Liver (tissue), 9 donors: ENCODE data around the gene SOCS3. TPM values are rescaled to one million over a fixed set of nuclear protein-coding genes. Genes with fewer than 3 reads are reported as not detected.

Experiments used
- DNase-seq: peaks from one replicate; pipeline ENCODE4 v3.0.0-alpha.2; 2017; ENCODE audit warnings: low spot score
- H3K27ac ChIP-seq, 2 donors: one replicate each; pipeline ENCODE4 v1.7.0; 2013; ENCODE audit warnings: inconsistent platforms in 2 of 2, low read length in 2 of 2, control low read depth in 1 of 2, low read depth in 1 of 2, mild to moderate bottlenecking in 1 of 2
- H3K27me3 ChIP-seq, 4 donors: one replicate each; pipeline versions ENCODE4 v1.6.1 to v1.7.0; 2013; ENCODE audit warnings: low read length in 3 of 4, inconsistent platforms in 1 of 4, mild to moderate bottlenecking in 1 of 4, moderate library complexity in 1 of 4; ENCODE audit not compliant: control insufficient read depth in 4 of 4, insufficient read depth in 4 of 4
- H3K36me3 ChIP-seq, 4 donors: one replicate each; pipeline versions ENCODE4 v1.6.1 to v1.7.0; 2013; ENCODE audit warnings: low read length in 3 of 4, mild to moderate bottlenecking in 3 of 4, low read depth in 1 of 4, moderate library complexity in 1 of 4; ENCODE audit not compliant: control insufficient read depth in 4 of 4, insufficient read depth in 3 of 4
- H3K4me1 ChIP-seq, 4 donors: one replicate each; pipeline versions ENCODE4 v1.6.1 to v1.7.0; 2013; ENCODE audit warnings: low read length in 3 of 4, mild to moderate bottlenecking in 3 of 4, moderate library complexity in 1 of 4; ENCODE audit not compliant: control insufficient read depth in 4 of 4, insufficient read depth in 4 of 4
- H3K4me3 ChIP-seq, 3 donors: one replicate each; pipeline versions ENCODE4 v1.6.1 to v1.7.0; 2013; ENCODE audit warnings: low read length in 3 of 3, control low read depth in 1 of 3, low read depth in 1 of 3, mild to moderate bottlenecking in 1 of 3
- H3K9ac ChIP-seq, 2 donors: one replicate each; pipeline ENCODE4 v1.7.0; 2013; ENCODE audit warnings: low read length in 2 of 2, mild to moderate bottlenecking in 2 of 2, moderate library complexity in 2 of 2, control low read depth in 1 of 2, low read depth in 1 of 2
- H3K9me3 ChIP-seq, 4 donors: one replicate each; pipeline versions ENCODE4 v1.6.1 to v1.7.0; 2013; ENCODE audit warnings: low read length in 3 of 4; ENCODE audit not compliant: control insufficient read depth in 4 of 4
- ATF3 ChIP-seq: IDR thresholded peaks from 2 replicates; pipeline ENCODE4 v1.6.1; 2016; ENCODE audit warnings: antibody characterized with exemption
- EGR1 ChIP-seq, 2 donors: IDR thresholded peaks; 2 replicates each; pipeline ENCODE4 v1.6.1; 2016 to 2018; ENCODE audit warnings: antibody characterized with exemption in 2 of 2, low read depth in 2 of 2
- FOXA1 ChIP-seq: IDR thresholded peaks from 2 replicates; pipeline ENCODE4 v1.6.1; 2016; ENCODE audit warnings: antibody characterized with exemption
- FOXA2 ChIP-seq: IDR thresholded peaks from 2 replicates; pipeline ENCODE4 v1.6.1; 2016; ENCODE audit warnings: antibody characterized with exemption
- GABPA ChIP-seq, 2 donors: IDR thresholded peaks in 1 of 2; conservative IDR thresholded peaks in 1 of 2; 2 replicates each; pipeline ENCODE4 v1.6.1; 2016; ENCODE audit warnings: antibody characterized with exemption in 2 of 2, mild to moderate bottlenecking in 1 of 2, moderate library complexity in 1 of 2
- HNF4A ChIP-seq, 2 donors: conservative IDR thresholded peaks; 2 replicates each; pipeline ENCODE4 v1.6.1; 2016; ENCODE audit warnings: antibody characterized with exemption in 2 of 2, mild to moderate bottlenecking in 2 of 2
- HNF4G ChIP-seq: IDR thresholded peaks from 2 replicates; pipeline ENCODE4 v1.6.1; 2016; ENCODE audit warnings: antibody characterized with exemption
- JUND ChIP-seq, 2 donors: IDR thresholded peaks; 2 replicates each; pipeline ENCODE4 v1.6.1; 2016; ENCODE audit warnings: antibody characterized with exemption in 2 of 2
- MAX ChIP-seq: IDR thresholded peaks from 2 replicates; pipeline ENCODE4 v1.6.1; 2016; ENCODE audit warnings: antibody characterized with exemption
- RAD21 ChIP-seq, 2 donors: IDR thresholded peaks; 2 replicates each; pipeline ENCODE4 v1.6.1; 2016; ENCODE audit warnings: antibody characterized with exemption in 2 of 2, mild to moderate bottlenecking in 2 of 2
- REST ChIP-seq: IDR thresholded peaks from 2 replicates; pipeline ENCODE4 v1.6.1; 2016; ENCODE audit warnings: antibody characterized with exemption, mild to moderate bottlenecking
- RXRA ChIP-seq, 2 donors: IDR thresholded peaks; 2 replicates each; pipeline ENCODE4 v1.6.1; 2017 to 2018; ENCODE audit warnings: antibody characterized with exemption in 2 of 2, mild to moderate bottlenecking in 1 of 2
- SP1 ChIP-seq: IDR thresholded peaks from 2 replicates; pipeline ENCODE4 v1.6.1; 2018; ENCODE audit warnings: antibody characterized with exemption, mild to moderate bottlenecking
- YY1 ChIP-seq: IDR thresholded peaks from 2 replicates; pipeline ENCODE4 v1.6.1; 2016; ENCODE audit warnings: antibody characterized with exemption, mild to moderate bottlenecking
- ZBTB33 ChIP-seq: IDR thresholded peaks from 2 replicates; pipeline ENCODE4 v1.6.1; 2016; ENCODE audit warnings: antibody characterized with exemption
- WGBS: extraction: QIAGEN DNeasy Blood & Tissue Kit; methylation state at CpG from one replicate; pipeline ENCODE4 v1.1.7; 2013; 5-methylcytosine and 5-hydroxymethylcytosine counted together
- polyA plus RNA-seq, 2 donors: library from polyadenylated mRNA; stranded (reverse) in 1 of 2; unstranded in 1 of 2; fragments of 200-250 nt in 1 of 2; fragments of >200 nt in 1 of 2; fragmentation: Nextera tagmentation in 1 of 2; extraction: Ambion mirVana in 1 of 2; gene quantifications; one replicate each; pipeline versions ENCODE4 v1.2.1 to v1.2.3, GENCODE V29; 2013 to 2015
- total RNA-seq, 2 donors: library from RNA; depleted of rRNA; stranded (reverse); fragments of >200 nt; gene quantifications; one replicate each; pipeline ENCODE4 v1.2.3, GENCODE V29; 2014
- donor health status: healthy.
- donor health status: healthy.
- donor health status: healthy.
- donor health status: healthy.
- donor health status: healthy.

Gene SOCS3
- total and polyA plus RNA-seq, 4 donors, result 12.2 to 48.0 (median 18.3) TPM

DNA sequence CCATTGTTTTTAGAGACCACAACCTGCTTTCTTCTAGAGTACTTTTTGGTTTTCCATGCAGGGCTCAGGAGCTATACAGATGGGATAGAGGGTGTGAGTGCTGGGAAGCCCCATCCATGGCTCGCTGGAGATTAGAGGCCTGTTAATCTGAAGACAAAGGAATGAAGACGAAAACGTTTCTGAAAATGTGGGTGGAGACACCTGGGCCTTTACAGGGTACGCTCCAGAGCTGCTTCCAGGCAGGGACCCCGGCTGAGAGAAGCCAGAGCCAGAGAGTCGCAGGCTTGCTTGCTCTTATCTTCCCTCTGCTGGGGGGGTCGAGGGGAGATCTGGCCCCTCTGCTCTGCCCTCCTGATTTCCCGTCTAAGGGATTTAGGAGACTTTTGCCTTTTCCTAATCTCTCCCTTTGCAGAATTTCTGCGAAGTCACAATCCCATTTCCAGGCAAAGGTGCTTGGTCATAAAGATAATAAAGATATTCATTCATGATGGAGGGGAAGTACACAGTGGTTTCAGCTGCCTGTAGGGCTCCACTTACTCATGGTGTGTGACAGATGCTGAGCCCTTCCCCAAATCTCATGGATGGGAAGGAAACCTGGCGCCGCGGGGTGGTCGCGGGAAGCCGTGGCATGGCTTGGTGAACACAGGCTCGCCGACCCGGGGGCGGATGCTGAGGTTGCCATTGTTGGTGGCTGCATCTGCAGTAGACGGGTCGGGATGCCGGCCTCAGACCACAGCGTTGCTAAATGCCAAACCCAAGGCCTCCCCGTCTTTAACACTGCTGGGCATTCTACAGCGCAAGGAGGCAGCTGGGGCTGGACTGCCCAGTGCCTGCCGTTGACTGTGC, 4.8 kb upstream of the SOCS3 start (continued):
- TF ChIP-seq EGR1 (IDR thresholded peaks at IDR 0.05; ENCODE audit: low read depth in 2 of 2) (no peak), MAX (no peak), GABPA (IDR thresholded peaks at IDR 0.05 in 1 of 2, conservative IDR thresholded peaks at IDR 0.05 in 1 of 2) (no peak)

GRCh38 chr17:78362671-78363070, 2.8 kb upstream of the SOCS3 start:
- H3K9ac ChIP-seq, result no peak overlapping the region
- DNase-seq, result no peak
- peaks cover 2 to 16% (median 5%) of the 10 kb centered on the region in 4 donors for H3K4me1 ChIP-seq
- no peaks in the 10 kb centered on the region for H3K27me3 ChIP-seq
- 82% methylated on average over 7 of the region's 7 CpGs for WGBS
- H3K9me3 ChIP-seq, result no peaks in the 10 kb centered on the region
- H3K4me3 ChIP-seq, result no peak overlapping the region
- H3K36me3 ChIP-seq, result peaks cover 0 to 11% (median 4%) of the 10 kb centered on the region in 4 donors
- TF ChIP-seq ATF3 (no peak), HNF4G (no peak), FOXA2 (no peak), YY1 (no peak), RXRA (IDR thresholded peaks at IDR 0.05) (no peak), SP1 (no peak), GABPA (IDR thresholded peaks at IDR 0.05 in 1 of 2, conservative IDR thresholded peaks at IDR 0.05 in 1 of 2) (no peak), JUND (IDR thresholded peaks at IDR 0.05) (no peak)
- no peak overlapping the region for H3K27ac ChIP-seq

DNA sequence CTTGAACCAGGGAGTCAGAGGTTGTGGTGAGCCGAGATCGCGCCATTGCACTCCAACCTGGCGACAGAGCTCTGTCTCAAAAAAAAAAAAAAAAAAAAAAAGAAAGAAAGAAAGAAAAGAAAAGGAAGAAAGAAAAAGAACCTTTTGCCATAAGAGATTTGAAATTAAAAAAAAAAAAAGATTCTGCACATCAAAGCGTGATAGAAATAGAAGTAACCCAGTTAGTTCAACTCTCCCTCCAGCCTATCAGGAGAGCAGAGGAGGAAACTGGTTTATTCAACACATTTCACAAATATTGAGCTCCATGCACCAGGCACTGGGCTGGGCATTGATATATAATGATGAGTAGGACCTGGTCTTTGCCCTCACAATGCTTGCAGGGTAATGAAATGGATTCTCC, 2.4 kb upstream of the SOCS3 start:
- peaks cover 2 to 20% (median 10%) of the 10 kb centered on the region in 4 donors for H3K4me1 ChIP-seq
- 99% methylated on average over 5 of the region's 5 CpGs for WGBS
- H3K27me3 ChIP-seq, result no peaks in the 10 kb centered on the region
- no peak for DNase-seq
- no peaks in the 10 kb centered on the region for H3K9me3 ChIP-seq
- no peak overlapping the region for H3K27ac ChIP-seq
- no peak for TF ChIP-seq EGR1 (IDR thresholded peaks at IDR 0.05; ENCODE audit: low read depth in 2 of 2)
- TF ChIP-seq RAD21 (IDR thresholded peaks at IDR 0.05), result no peak
- H3K36me3 ChIP-seq, result peaks cover 0 to 16% (median 6%) of the 10 kb centered on the region in 4 donors
- H3K9ac ChIP-seq, result no peak overlapping the region
- H3K4me3 ChIP-seq, result no peak overlapping the region

DNA sequence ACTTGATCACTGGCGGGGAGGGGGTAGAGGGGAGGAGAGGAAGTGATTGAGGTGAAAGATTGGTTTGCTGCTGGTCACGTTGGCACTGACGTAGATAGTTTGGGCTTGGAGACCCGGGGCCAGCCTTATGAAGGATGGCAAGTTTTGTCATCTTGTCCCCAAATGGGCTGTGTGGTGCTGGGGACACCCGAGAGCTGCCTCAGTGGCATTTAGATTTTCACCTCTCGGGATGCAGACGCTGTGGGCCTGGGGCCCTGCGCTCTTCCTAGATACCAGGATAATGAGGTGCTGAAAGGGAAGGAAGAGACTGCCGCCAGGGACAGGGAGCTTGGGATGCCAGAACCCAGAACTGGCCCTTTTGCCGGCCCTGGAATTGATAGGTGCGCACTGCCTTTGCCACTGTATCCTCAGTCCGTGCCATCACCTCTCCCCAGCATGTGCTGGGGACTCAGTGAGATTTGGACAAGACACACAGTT, 1.4 kb upstream of the SOCS3 start:
- DNase-seq, result no peak
- Histone ChIP-seq H3K27me3 (no peaks in the 10 kb centered on the region), H3K36me3 (peaks cover 0 to 16% (median 6%) of the 10 kb centered on the region in 4 donors), H3K9me3 (no peaks in the 10 kb centered on the region), H3K4me3 (no peak overlapping the region), H3K9ac (no peak overlapping the region), H3K4me1 (peaks cover 4 to 27% (median 15%) of the 10 kb centered on the region in 4 donors), H3K27ac (peak overlapping the region in 1 of 2 donors; percentile 24)
- 64% methylated on average over 12 of the region's 12 CpGs for WGBS
- TF ChIP-seq FOXA2 (no peak), SP1 (no peak), REST (no peak), YY1 (no peak), GABPA (IDR thresholded peaks at IDR 0.05 in 1 of 2, conservative IDR thresholded peaks at IDR 0.05 in 1 of 2) (no peak), ZBTB33 (no peak), ATF3 (no peak), FOXA1 (no peak), JUND (IDR thresholded peaks at IDR 0.05) (no peak), EGR1 (IDR thresholded peaks at IDR 0.05; ENCODE audit: low read depth in 2 of 2) (no peak), MAX (no peak), HNF4A (conservative IDR thresholded peaks at IDR 0.05) (no peak), RAD21 (IDR thresholded peaks at IDR 0.05) (no peak)
